ENCODE results near the gene TLL1.

Gene TLL1

GRCh38 chr4:165872461-165873297 lies at the start of gene TLL1:
TLL1 (plus strand) TSS chr4:165873237; CDS start chr4:165873905, 668 bp downstream.
- in situ Hi-C loops (cut with HindIII; ENCODE audit: low sequenced_read_pairs), result no loop called here

DNA sequence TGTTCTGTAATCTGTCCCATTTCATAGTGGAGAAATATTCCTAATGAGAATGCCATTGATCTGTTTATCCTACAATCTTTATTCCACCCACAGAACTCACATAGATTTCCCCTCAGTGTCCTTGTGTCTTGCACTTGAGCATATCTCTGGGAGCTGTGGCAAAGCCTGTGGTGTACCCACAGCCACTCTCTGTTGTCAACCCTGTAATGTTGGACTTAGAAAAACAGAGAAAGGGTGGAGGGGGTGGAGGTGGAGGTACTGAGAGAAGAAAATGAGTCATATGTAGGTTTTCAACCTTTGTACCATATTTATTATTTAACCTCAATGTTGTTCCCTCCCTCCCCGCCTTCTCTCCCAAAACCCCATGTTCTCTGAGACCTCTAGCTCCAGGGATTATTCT lies 46.9 kb upstream of the TLL1 start:
- in situ Hi-C loops (cut with HindIII; ENCODE audit: low sequenced_read_pairs), result no loop called here

- in situ Hi-C loops (cut with HindIII; ENCODE audit: low sequenced_read_pairs), result no loop called here
These were observed 46.0 kb upstream of the TLL1 start for GRCh38 chr4:165827018-165827417.

- in situ Hi-C loops (cut with HindIII; ENCODE audit: low sequenced_read_pairs), result no loop called here
These were observed 44.1 kb upstream of the TLL1 start for GRCh38 chr4:165828928-165829327.

DNA sequence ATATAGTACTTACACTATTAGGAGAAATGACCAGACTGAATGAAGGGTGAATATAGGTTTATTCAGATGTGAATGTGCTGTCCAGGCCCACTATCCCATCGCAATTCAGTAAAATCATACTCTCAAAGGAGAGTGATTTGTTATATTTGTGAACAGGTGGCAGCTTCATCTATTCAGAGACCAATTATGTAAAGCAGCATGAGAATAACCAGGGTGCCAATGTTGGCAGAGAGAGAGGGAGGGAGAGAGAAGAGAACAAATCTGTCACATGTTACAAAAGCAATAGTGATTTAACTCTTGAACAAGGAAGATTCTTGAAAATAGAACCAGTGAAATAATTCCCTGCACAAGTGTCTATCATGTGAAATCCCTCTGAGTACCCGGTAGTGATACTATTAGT lies 38.9 kb upstream of the TLL1 start:
- in situ Hi-C loops (cut with HindIII; ENCODE audit: low sequenced_read_pairs), result no loop called here

DNA sequence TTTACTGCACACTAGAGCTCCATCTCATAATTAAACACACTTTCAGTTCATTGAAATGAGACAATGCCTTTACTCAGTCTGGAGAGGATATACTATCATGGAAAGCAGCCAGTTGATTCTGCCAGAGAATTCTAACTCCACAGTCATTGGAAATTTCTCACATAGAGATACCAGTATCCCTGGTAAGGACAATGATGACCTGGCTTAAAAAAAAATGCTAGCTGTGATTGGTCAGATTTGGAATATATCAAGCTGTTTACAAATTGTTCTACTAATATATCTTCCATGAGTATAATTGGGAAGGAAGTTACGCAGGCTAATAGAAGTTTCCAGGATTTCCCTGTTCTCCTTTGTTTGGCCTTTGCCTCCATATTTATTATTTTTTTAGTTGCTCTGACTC lies 34.5 kb upstream of the TLL1 start:
- in situ Hi-C loops (cut with HindIII; ENCODE audit: low sequenced_read_pairs), result no loop called here

- in situ Hi-C loops (cut with HindIII; ENCODE audit: low sequenced_read_pairs), result no loop called here
These were observed 33.3 kb upstream of the TLL1 start for GRCh38 chr4:165839615-165840333.

GRCh38 chr4:165842684-165843083 lies 30.4 kb upstream of the TLL1 start:
- in situ Hi-C loops (cut with HindIII; ENCODE audit: low sequenced_read_pairs), result no loop called here

DNA sequence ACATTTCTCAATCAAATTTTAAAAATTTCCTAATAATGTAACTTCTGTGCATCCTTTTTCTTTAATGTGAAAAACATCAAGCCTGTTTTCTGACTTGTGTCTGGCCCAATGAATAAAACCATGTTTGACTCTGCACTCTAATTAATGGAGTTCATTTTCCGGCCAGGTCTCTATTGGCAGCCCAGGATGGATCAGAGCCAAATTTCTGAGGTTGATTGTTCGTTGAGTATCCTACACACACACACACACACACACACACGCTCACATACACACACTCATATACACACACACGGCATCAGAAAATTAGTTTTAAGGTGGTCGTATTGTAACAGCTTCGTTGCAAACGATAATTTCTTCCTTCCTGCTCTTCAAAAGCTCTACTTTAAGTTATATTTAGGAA lies 28.9 kb upstream of the TLL1 start:
- in situ Hi-C loops (cut with HindIII; ENCODE audit: low sequenced_read_pairs), result no loop called here

DNA sequence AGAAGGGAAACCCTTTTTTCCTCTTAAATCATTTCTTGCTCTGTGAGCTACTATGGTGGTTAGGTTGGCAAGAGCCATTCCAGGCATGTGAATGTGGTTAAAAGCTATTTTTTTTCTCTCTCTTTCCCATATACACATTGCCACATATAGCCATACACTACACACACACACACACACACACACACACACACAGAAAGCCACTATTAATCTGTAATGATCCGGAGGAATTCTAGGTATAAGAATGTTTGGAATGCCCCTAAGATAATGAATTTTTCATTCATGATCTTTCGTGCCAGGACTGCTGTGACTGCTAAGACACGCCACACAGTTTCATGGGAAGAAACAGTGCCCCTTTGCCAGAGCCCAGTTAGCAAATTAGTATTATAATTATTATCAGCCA lies 21.8 kb upstream of the TLL1 start:
- in situ Hi-C loops (cut with HindIII; ENCODE audit: low sequenced_read_pairs), result no loop called here

GRCh38 chr4:165855191-165855590 lies 17.8 kb upstream of the TLL1 start:
- in situ Hi-C loops (cut with HindIII; ENCODE audit: low sequenced_read_pairs), result no loop called here

- in situ Hi-C loops (cut with HindIII; ENCODE audit: low sequenced_read_pairs), result no loop called here
These were observed 11.7 kb upstream of the TLL1 start for GRCh38 chr4:165861363-165861762.

DNA sequence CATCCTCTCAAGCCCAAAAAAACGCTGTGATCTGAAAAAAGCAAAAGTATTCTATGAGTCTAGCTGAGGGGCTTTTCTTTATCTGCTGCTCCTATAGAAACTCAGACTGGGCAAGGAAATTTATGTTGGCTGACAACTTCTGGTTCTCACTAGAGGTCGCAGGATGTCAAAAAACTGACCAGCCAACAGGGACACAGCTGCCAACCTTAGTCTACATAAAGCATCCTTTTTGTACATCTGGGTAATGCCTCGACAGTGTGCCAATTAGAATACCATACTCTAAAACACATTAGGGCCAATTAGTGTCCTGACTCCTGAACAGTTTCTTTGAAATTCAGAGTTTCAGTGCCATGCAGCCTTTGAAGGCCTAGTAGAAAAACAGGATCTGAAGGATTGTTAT lies 8.8 kb upstream of the TLL1 start:
- in situ Hi-C loops (cut with HindIII; ENCODE audit: low sequenced_read_pairs), result no loop called here

GRCh38 chr4:165866019-165866650 lies 6.9 kb upstream of the TLL1 start:
- in situ Hi-C loops (cut with HindIII; ENCODE audit: low sequenced_read_pairs), result no loop called here

- in situ Hi-C loops (cut with HindIII; ENCODE audit: low sequenced_read_pairs), result no loop called here
These were observed 5.1 kb upstream of the TLL1 start for GRCh38 chr4:165867961-165868360.

GRCh38 chr4:165873298-165874071 lies 448 bp downstream of the TLL1 start:
- in situ Hi-C loops (cut with HindIII; ENCODE audit: low sequenced_read_pairs), result no loop called here

DNA sequence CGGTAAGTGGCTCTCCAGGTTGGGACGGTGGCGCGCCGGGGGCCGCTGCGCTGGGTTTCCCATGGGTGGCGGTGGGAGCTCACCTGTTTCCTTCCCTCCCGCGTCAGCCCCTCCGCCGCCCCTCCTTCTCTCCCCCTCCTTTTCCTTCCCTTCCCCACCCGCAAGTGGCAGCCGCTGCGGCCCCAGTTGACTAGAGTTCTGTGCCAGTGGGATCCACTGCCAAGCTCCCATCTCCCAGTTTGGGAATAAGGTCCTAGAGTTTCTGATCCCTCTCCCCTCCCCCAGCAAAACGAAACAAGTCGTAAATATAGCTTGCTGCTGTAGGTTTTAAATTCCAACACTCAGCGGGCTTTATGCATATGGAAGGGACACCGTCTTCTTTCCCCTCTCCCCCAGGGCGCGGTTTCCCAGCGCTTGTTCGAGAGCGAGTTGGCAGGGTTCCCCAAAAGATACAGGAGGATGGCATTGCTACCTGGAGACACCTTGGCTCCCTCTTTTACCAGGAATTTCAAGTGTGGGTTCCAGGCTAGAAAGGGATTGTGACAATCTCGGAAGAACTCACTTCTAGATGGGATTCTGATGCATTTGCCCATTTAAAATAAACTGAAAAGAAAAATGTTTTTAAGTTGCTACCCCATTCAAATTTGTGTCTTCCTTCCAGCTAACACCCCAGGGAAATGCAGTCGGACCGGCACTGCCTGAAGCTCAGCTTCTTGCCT lies 1.2 kb downstream of the TLL1 start:
- in situ Hi-C loops (cut with HindIII; ENCODE audit: low sequenced_read_pairs), result no loop called here

- in situ Hi-C loops (cut with HindIII; ENCODE audit: low sequenced_read_pairs), result no loop called here
These were observed 1.8 kb downstream of the TLL1 start for GRCh38 chr4:165874791-165875371.

DNA sequence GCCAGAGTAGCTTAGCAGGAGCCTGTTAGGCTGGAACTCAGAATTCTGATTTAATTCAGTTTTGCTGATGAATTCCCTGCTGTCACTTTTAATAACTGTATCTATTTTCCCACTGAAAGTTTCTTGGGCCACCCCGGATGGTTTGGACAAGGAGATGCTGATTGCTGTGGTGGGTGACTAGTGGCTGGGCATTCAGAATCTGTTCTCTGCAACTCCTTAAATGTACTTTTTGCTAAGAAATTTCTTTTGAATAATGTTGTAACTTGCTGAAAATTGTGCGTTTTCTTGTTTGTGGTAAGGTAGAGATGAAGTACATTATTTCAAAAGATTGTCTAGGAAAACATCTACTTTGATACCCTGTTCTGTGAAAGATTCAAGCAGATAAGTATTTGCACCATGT lies 2.4 kb downstream of the TLL1 start:
- in situ Hi-C loops (cut with HindIII; ENCODE audit: low sequenced_read_pairs), result no loop called here

DNA sequence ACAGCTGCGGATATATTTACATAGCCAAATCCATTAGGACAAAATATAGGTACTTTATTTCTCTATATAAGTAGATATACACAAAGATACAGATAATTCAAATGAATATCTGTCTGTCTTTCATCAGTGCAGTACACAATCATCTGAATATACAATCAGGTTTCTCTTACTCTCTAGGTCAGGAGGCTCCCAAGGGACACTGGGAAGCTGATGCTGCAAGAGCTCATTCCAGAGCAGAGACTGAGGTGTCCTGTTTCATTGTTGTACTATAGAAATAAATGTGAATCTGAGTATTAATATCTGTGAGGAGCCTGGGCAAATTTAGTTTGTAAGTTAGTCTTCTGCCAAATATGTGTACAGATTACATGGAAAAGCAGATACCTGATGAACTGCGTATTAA lies 4.2 kb downstream of the TLL1 start:
- in situ Hi-C loops (cut with HindIII; ENCODE audit: low sequenced_read_pairs), result no loop called here

Data from endothelial cell of hepatic sinusoid (primary cell).